ENCODE data around the gene LARGE1.

The LARGE1 gene

DNA sequence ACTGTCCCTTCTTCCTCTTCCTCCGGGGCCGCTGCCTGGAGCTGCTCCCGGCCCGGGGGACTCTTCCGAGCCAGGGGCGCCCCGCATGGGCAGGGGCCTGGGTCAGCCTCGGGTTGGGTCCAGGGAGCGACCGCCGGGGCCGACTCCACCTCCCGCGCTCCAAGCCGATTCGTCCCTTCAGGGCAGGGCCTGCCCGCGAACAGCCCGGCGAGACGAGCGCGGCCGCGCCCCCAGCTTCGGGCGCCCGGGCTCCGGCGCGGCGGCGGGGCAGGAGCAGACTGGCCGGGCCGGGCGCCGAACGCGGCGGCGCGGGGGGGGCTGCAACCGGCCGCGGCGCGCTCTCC is at the start of gene LARGE1:
Gene LARGE1, minus strand, starts transcription at position 280 of the 344 bp plus-strand sequence.
- no peak for DNase-seq

DNA sequence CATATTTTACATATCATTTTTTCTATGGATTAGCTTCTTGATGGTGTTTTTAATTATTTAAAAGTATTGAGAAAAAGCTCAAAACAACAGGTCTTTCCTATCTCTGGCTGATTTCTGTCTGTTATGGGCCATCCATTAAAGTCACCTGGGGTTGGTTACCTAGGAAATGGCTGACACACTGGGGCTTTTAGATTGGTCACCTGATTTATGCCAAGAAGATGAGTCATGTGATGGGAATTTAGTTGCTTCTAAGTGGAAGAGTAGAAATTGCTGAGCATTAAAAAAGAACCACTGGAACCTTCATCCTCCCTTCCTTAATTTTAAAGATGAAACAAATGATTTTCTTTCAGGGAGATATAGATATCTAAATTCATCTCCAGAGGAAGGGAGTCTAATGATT is 48.8 kb upstream of the LARGE1 start:
- DNase-seq: no peak

DNA sequence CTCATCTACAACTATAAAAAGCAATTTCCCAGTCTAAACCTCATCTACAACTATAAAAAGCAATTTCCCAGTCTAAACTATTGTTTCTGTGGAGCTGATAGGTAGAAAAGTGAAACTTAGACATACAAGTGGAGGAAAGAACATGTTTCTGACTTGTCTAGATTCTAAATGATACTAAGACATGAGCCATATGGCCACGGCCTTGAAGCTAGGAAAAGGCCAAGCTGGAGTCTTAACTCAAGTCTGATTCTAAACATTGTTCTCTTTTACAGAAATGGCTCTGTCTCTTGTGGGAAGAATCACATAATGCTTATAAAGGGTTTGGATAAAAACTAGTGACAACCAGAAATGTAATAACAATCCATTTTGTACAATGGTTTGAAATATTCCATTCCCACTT is 43.8 kb upstream of the LARGE1 start:
- no peak for DNase-seq

DNA sequence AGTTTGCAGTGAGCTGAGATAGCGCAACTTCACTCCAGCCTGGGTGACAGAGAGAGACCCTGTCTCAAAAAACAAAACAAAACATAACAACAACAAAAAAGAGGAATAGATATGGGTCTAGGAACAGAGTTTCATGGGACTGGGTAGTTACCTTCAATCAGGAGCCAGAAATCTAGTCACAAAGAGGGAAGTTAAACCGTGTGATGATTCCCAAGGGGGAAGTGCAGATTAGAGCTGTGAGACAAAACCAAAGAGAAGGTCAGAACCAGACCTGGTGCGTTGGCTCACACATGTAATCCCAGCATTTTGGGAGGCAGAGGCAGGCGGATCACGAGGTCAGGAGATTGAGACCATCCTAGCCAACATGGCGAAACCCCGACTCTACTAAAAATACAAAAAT is 42.1 kb upstream of the LARGE1 start:
- DNase-seq: no peak

DNA sequence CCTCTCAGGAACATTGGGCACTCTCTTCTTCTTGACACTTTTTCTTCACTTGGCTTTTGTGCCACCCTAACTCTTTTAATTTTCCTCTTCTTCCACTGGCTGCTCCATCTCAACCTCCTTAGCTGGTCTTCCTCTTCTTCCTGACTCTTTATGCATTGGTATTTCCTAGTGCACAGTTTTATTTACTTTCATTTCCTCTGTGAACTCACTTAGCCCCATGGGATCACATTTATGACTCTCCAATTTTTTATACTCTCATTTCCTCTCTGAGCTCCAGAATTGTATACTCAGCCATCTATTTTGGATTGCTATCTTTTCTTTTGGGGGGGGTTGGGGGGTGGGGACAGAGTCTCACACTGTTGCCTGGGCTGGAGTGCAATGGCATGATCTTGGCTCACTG is 38.5 kb upstream of the LARGE1 start:
- no peak for DNase-seq

DNA sequence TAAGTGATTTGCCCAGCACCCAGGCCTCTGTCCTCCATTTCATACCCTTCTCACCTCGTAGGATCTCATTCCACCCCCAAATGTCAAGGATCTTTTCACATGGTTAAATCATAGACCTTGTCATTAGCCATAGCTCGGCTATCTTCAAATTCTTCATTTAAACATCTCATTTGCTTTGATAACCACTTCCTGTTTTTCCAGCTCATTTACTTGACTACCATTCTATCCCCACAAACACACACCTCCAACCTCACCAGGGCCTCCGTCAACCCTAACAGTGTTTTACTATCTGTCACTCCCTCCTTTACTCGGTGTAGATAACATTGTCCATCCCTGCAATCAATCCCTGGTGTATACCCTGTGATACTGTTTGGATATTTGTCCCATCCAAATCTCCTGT is 36.8 kb upstream of the LARGE1 start:
- no peak for DNase-seq

DNA sequence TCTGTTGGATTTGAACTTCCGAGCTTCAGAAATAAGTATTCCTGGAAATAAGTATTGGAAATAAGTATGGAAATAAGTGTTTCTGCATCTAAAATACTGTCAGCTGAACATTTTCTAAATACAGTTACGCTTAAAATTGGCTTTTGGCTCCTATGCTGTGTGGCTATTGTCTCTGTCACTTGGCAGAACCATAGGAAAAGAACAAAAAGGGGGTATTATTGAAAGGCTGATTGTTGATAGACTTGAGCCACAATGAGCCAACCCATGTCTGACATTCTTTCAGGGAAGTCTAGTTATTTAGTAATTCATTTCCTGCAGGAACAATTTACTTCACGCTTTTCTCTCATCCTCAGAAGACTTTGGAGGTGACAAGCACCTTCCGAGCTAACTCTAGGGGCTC is 32.5 kb upstream of the LARGE1 start:
- DNase-seq: no peak

DNA sequence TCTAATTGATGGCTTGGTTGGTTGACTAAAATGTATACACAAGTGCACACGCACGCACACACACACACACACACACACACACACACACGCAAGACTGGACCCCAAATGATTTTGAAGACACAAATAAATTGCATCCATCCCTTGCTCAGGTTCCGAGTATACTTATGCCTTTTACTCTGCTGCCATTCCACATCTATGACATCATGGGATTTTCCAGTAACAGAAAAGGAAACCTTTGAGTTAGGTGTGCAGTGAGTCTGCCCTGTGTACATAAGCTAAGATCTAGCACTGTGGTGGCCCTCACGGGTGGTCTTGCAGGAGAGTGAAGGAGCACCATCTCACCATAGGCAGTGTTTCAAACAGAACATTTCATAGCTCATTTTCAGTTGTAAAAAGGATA is 20.5 kb upstream of the LARGE1 start:
- DNase-seq: no peak

DNA sequence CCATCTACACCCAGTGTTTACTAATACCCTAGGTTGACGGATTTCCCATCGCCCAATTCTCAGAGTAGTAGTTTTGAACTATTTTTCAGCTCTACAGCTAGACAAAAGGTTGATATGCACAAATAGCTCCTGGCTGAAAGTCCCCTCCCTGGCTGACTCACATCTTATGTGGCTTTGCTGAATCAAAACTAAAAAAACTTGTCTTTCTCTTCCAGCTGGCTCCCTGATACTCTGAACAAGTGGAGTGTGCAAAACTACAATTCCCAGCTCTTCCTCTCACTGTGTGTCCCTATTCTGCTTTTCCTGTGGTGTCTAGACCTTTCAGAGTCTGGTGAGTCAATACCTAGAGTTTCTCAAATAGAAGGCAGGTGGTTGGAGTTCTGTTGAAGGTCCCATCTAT is 12.7 kb upstream of the LARGE1 start:
- no peak for DNase-seq

DNA sequence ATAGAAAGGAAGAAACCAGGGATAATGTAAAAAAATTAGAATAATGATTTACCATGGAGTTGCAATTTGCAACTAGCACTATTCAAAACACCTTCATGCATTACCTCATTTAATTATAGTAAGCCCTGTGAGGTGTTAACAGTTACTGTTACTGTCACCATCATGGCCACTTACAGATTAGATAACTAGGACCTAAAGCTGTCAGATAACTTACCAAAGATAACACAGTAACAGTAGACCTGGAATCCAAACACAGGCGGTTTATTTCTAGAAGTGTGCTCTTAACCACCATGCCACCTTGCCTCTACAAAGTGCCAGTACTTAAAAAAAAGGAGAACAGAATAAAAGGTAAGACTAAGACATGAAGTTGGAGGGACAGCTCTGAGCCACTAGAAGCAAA is 11.1 kb upstream of the LARGE1 start:
- no peak for DNase-seq

DNA sequence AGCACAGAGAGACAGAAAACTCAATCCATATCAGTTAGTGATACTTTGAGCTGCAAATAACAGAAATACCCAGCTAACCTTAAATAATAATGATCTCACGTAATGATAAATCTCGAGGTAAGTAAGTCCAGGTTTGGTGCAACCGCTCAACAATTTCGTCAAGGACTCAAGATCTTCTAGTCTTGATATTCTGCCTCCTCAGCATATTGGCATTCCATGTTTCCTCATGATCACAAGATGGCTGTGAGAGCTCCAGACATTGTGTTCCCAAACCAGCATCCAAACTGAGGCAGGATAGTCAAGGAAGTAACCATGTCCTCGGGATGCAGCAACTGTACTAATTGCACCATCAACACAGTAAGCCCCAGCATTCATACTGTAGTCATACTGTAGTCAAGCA is 7.5 kb upstream of the LARGE1 start:
- no peak for DNase-seq

DNA sequence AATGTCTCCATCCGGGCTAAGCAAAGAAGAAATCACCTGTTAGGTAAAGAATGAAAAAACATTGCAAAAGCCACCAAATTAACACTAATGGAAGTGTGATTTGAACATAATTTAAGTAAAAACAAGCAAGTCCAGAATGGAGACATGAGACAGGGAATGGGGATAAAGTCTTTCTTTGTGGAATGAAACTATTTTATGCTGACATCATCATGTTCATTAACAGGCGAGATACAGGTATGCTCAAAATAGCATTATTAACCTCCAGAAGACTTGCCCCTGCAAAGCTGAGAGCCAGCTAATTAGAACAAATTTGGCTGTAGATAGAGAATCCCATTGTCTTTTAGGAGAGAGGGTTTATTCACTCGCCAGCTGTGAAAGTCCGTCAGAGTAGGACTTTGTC is 4.9 kb upstream of the LARGE1 start:
- no peak for DNase-seq

DNA sequence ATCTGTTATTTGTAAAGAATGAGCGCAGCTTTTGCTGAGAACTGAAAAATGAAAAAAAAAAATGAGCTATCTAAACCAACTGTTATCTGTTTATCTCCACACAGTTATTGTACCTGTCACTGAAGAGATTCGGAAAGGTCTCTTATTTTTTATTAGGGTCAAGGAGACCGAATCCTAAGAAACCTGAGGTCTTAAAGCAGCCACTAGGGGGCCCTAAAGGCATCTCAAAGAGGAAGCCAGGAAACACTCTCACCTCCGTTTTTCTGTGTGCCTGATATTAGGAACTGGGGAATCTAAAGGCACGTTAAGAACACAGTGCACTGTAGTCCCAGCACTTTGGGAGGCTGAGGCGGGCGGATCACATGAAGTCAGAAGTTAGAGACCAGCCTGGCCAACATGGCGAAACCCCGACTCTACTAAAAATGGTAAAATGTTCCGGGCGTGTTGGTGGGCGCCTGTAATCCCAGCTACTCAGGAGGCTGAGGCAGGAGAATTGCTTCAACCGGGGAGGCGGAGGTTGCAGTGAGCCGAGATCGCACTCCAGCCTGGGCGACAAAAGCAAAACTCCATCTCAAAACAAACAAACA is 3.5 kb upstream of the LARGE1 start:
- DNase-seq: no peak

DNA sequence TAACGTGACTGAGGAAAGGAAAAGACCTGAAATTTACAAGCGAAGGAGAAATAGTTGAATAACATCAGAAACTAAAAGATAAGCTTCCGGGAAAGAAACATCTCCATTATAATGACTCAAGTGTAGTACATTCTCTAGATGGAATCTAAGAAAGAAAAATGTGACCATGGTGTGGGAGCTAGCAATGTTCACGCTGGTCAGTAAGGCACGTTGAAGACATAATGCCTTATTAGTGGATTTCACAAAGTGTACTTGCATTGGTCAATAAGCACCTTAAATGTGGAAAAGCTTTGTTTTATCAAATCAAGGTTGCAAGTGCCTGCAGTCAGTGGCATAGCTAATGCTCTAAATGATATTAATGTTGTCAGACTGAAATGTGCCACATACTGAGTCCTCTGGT is 2.8 kb upstream of the LARGE1 start:
- no peak for DNase-seq

DNA sequence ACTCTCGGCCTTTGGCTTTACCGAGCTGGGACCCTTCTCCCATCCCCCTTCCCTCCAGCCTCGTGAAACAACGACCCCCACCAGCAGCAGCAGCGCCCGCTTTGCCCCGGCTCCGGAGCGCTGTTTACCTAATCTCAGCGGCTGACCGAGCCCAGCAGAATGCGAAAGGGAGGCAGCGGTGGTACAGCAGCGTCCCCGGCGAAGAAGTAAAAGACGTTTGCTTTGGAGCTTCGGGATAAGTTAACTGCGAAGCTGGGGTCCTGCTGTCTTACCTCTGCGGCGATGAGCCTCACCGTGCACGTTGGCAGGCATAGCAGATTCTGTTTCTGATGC is 2.0 kb upstream of the LARGE1 start:
- DNase-seq: no peak

DNA sequence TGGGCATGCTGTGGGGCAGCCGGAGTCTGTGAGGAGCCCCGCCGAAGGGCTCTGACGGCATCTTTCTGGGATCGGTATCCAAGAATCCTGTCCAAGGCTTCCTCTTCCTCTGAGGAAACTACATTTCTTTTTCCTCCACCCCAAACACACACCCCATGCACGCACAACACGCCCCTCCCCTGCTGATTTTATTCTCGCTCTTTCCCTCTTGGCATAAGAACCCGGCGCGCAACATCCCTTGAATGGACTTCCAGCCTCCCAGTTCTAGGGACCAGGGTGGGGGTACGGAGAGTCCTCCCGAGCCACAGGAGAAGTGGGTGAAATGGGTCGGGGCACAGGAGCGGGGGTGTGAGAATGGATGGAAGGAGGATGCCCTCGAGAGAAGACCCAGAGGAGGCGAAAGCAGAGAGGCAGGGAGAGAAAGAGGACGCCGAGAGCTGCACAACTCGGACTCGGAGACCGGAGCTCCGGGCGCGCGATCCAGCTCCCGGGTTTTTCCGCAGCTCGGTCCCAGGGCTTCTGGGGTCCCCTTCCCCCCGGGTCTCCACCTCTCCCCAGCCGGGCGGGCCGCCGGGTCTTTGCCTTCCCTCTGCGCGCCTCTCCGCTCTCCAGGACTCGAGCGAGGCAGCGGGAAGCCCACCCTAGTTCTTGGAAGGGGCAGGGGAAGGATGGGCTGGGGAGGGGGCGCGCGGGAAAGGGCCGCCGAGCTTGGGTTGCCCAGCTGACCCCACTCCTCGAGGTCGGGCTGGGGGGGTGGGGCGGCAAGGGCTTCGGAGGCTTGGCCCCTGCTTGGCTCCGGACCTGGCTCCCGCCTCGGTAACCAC is 1.5 kb upstream of the LARGE1 start:
- no peak for DNase-seq

DNA sequence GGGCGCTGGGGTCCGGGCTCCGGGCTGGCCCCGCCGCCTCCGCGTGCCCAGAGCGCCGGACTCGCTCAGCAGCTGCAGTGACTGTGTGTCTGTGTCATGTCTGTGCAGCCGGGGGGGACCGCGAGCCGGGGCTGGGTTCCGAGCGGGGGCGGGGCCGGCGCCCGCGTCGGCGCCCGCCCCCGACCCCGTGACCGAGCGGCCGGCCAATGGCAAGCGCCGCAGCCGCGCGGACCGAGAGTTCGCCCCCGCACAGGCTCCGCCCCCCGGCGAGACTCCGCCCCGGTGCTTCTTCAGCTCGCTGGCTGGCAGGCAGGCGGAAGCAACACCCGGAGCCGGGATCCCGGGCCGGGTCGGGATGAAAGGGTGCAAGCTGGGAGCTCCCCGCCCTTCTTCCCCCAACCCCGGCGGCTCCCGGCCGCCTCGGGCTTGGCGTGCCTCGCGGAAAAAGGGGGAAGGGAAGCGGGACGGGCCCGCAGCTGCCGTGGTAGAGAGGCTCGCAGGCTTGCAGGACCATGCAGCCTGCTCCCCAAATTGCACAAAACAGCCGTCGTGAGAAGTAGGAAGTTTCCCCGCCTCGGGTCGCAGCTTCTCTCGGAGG is 750 bp upstream of the LARGE1 start:
- no peak for DNase-seq

DNA sequence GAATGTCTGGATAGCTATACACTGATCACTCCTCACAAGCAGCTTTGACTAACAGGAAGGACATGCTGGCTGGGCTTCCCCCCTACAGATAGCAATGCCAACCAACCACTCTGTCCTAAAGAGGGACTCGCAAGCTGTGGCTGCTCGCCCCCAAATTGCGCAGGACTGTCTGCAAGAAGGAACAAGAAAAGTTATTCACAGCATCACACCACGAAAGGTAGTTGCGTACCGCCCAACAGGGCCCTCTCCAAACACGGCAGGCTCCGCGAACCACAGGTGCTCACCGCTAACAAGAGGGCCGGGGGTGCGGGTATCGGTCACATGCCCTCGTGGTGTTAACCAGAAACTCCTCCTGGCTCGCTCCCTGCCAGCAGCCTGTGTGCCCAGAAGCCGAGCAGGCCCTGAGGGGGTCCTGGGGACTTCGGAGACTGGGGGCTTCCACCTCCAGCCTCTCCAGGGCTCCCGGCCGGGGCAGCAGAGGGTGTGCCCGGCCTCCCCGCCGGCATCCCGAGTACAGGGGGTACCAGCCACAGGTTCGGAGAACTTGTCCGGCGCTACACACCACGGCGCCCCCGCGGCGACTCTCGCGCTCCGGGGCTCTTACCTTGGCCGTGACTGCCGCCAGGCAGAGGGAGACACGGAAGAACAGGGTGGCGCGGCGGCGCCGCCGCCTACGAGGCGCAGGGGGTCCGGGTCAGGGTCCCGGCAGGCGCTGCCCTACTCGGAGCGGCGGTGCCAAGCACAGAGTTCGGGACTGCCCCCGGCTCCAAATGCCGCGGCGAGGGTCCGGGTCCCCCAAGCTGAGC is 682 bp downstream of the LARGE1 start:
- DNase-seq: no peak

DNA sequence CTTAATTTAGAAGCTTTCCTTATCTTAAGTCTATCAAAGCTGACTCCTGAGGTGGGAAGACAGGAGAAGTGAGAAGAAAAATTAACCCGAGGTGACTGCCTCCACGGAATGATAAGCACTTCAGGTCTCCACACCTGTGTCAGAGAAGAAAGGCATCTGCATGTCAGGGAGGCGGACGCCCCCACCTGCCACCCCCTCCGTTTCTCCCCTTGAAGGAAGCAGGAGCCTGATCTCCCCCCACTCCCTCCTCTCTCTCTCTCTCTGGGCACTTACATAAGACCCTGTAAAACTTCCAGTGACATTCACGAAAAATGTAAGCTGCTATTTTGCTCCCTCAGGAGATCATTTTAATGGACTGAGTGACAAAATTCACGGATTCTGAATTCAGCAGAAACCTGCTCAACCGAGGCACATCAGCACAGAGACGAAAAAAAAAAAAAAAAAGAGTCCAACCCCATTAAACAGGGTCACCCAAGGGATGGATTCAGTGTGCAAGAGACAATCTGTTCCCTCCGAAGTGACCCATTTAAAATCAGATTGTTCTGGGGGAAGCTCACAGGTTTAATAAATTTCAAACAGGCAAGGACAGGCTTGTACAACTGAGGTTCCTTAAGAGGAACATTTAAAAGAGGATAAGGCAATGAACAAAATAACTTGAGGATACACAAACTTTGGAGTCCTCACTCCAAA is 1.5 kb downstream of the LARGE1 start:
- DNase-seq: no peak

DNA sequence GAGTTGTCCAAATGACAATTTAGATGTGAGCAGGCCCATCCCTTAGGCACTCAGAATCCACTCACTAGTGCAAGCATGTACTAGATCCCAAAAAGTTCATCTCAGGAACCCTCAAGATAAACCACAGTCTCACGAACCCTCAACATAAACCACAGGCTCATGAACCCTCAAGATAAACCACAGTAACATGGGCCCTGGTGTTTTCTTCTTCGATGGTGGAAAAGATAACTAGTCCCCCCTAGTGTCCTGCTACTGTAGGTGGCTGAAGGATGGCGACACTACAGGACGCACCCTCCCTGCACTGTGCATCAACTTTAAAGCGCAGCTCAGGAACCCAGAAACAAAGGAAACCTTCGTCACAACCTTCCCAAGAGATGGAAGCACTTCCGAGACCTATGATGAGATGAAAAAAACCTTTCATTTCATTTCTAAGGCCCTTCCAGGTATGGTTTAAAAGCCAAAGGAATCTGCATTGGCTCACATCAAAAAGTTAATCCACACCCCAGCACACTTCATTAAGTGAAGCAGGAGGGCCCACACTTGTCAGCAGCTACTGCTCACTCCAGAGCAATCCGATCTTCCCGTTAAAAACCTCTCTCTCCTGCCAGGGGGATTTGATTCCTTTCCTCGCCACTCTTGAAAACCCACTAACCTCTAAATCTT is 2.4 kb downstream of the LARGE1 start:
- DNase-seq: no peak

DNA sequence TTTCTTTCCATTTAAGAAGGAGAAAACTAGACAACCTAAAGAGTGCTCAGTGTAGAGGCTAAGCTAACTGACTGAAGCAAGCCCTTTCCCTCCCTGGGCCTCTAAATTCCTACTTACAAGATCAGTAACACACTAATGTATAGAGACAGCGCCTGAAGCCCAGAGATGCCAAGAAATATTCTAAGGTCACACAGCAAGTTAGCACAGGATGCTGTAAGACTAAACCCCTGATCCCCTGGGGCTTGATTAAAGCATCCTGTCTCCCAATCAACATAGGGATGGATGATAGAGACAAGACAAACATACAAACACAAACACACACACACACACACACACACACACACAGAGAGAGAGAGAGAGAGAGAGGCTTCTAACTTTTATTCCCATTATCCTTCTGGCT is 5.6 kb downstream of the LARGE1 start:
- no peak for DNase-seq

DNA sequence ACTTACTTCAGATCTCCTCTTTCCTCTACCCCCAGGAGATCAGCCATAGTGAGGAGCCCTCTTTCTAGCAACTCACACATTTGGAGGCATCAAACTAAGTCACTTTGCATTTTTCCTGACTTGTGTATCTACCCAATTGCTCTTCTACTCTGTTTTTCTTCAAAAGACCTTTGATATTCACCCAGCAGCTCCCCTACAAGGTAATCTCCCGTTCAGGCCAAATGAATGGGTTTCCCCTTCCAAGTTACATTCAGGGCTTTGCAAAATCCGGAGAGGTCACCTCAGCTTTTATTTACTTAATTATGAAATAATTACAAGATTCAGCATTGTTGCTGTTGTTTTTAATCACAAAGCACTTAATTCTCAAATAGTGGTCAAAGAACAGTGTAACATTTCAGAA is 6.1 kb downstream of the LARGE1 start:
- no peak for DNase-seq

DNA sequence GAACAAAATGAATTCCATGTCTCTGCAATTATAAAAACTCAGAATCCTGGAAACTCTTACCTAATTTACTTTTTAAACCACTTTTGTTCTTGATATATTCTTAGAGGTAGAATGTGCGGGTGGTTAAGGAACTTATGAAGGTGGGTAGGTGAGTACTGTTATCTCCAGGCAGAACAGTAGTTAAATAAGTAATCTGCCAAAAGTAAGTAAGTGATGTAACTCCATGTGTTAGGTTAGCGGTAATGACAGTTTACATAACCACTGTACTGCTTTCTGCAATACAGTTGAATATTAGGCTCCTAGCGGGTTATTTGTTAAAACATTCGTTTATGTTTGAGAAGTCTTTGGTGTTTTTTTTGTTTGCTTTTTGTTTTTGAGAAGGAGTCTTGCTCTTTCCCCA is 7.1 kb downstream of the LARGE1 start:
- DNase-seq: no peak

All from NCI-H2081 treated with DMSO at 0.1 percent for 48 hours (cell line).